GM20000 (cell line): ENCODE results near the gene SF3B3.

Experiments
- DNase-seq: peaks from one replicate; pipeline ENCODE4 v3.0.0; 2012; ENCODE audit warnings: low spot score
- TF ChIP-seq, protein P1 (sequence below): IDR thresholded peaks from 2 replicates; pipeline ENCODE4 v1.5.1; 2012; ENCODE audit warnings: mild to moderate bottlenecking, control low read depth; ENCODE audit errors: extremely low read depth, missing control alignments

Gene SF3B3

DNA sequence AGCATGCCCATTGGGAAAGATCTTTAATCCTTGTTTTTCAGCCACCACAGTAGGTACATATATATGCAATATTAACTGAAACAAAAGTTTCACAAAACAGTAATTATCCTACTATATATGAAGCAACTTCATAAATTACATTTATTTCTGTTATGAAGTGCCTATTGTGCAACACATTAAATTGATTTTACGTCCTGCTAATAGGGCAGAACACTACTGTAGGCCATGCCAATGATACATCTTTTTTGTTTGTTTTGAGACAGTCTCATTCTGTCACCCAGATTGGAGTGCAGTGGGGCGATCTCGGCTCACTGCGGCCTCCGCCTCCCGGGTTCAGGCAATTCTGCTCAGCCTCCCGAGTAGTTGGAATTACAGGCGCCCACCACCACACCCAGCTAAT is 29.1 kb downstream of the SF3B3 start:
- TF ChIP-seq, protein P1, sequence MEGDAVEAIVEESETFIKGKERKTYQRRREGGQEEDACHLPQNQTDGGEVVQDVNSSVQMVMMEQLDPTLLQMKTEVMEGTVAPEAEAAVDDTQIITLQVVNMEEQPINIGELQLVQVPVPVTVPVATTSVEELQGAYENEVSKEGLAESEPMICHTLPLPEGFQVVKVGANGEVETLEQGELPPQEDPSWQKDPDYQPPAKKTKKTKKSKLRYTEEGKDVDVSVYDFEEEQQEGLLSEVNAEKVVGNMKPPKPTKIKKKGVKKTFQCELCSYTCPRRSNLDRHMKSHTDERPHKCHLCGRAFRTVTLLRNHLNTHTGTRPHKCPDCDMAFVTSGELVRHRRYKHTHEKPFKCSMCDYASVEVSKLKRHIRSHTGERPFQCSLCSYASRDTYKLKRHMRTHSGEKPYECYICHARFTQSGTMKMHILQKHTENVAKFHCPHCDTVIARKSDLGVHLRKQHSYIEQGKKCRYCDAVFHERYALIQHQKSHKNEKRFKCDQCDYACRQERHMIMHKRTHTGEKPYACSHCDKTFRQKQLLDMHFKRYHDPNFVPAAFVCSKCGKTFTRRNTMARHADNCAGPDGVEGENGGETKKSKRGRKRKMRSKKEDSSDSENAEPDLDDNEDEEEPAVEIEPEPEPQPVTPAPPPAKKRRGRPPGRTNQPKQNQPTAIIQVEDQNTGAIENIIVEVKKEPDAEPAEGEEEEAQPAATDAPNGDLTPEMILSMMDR = no peak
- DNase-seq = no peak

DNA sequence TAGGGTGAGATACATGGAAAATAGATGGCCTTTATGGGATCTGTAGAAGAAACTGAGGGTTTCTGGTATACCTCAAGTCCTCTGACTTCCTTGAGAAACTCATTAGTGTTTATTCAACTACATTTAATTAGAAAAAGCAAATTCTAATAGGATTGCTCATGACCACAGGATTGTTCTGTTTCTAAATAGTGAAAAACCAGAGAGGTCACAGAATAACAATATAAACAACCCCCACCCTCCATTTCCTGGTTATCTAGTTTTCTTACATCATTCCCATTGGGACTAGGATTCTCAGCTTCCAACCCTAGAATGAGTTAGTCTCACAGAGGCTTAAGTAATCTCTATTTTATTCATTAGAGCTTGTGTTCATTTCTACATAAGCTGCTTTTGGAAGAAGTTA is 30.0 kb downstream of the SF3B3 start:
- TF ChIP-seq, protein P1 = no peak
- DNase-seq = no peak

DNA sequence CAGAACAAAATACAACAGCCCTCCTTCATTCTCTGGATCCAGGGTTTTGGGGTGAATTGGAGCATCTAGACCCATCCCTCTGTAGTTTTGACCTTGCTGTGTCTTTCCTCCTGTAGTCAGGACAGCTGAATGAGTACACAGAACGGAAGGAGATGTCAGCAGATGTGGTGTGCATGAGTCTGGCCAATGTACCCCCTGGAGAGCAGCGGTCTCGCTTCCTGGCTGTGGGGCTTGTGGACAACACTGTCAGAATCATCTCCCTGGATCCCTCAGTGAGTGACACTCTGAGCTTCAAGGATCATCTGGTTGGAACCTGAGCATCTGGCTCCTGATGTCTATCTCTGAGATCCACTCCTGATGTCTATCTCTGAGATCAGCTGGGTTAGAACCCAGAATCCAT is 32.4 kb downstream of the SF3B3 start:
- TF ChIP-seq, protein P1 = no peak
- no peak for DNase-seq

DNA sequence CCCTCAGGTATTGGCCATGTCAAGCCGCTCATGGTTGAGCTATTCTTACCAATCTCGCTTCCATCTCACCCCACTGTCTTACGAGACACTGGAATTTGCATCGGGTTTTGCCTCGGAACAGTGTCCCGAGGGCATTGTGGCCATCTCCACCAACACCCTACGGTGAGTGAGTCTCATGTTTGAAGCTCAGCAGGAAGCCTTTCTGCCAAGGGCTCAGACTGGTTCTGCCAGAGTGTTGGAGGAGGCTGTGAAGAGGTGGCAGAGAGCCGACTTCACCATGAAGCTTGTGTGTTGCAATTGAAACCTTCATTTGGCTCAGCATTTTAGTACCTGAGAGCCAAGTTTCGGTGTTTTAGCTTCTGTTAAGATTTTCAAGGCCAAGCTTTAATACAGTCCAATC is 38.0 kb downstream of the SF3B3 start:
- DNase-seq = no peak
- TF ChIP-seq, protein P1 = no peak

DNA sequence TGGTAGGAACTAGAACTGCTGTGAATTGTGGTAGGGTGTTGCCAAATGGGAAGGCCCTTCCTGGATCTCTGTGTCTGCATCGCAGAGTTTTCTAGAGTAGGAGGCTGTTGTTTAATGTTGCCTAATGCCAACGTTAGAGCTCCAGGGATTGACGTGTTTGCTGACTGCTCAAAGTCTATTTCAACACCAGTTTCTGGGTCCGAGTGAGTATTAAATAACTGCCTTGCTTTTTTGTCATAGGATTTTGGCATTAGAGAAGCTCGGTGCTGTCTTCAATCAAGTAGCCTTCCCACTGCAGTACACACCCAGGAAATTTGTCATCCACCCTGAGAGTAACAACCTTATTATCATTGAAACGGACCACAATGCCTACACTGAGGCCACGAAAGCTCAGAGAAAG is 40.0 kb downstream of the SF3B3 start:
- TF ChIP-seq, protein P1 = no peak
- DNase-seq = no peak

DNA sequence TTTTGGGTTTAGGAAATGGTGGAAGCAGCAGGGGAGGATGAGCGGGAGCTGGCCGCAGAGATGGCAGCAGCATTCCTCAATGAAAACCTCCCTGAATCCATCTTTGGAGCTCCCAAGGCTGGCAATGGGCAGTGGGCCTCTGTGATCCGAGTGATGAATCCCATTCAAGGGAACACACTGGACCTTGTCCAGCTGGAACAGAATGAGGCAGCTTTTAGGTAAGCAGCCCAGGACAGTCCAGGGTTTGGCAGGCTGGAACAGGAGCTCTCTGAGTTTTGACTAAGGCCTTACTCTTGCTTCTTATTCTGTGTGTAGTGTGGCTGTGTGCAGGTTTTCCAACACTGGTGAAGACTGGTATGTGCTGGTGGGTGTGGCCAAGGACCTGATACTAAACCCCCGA is 41.4 kb downstream of the SF3B3 start:
- TF ChIP-seq, protein P1 = no peak
- no peak for DNase-seq

DNA sequence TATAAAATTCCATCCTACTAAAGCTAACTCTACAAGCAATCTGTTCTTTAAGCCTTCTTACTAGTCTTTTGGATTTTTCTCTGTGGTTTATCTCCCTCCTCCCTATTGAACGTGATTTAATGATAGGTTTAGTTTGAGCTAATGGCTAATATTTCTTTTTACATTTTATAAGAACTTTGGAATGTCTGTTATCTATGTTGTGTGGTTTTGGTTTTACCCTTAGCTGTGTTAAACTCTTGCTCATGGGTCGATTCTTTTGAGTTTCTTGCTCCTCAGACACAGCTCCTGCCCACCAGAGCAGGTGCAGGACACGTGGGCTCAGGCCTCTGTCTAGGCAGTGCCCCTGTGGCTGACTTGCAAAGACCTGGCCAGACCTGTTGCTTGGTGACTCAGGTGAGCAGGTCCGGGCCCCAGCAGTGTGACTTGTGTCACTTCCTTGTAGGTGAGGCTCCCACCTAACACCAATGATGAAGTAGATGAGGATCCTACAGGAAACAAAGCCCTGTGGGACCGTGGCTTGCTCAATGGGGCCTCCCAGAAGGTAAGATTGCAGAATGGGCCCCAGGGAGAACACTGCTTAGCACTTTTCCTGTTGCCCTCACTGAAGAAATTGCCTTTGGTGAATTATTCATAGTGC is 45.1 kb downstream of the SF3B3 start:
- TF ChIP-seq, protein P1 = no peak
- DNase-seq = no peak
